Measurements from ENCODE around the gene PCDH15.

- TF ChIP-seq TARDBP (IDR thresholded peaks at IDR 0.05) = no peak
- no peak for TF ChIP-seq SUZ12 (IDR thresholded peaks at IDR 0.05)
- TF ChIP-seq FOXM1 (IDR thresholded peaks at IDR 0.05; ENCODE audit: borderline replicate concordance) = no peak
These were observed 538.3 kb downstream of the PCDH15 start for GRCh38 chr10:54262726-54263125.

All from HEK293T (cell line).